NCI-H1930 (cell line): ENCODE data around the gene FANCE.
A peak's percentile ranks its signal among the peaks of the same experiment; 100 is the strongest.

Experiments
- DNase-seq, 2 experiments: peaks; one replicate each; lab custom pipeline; 2025; lab: John Stamatoyannopoulos, UW

The FANCE gene, protein sequence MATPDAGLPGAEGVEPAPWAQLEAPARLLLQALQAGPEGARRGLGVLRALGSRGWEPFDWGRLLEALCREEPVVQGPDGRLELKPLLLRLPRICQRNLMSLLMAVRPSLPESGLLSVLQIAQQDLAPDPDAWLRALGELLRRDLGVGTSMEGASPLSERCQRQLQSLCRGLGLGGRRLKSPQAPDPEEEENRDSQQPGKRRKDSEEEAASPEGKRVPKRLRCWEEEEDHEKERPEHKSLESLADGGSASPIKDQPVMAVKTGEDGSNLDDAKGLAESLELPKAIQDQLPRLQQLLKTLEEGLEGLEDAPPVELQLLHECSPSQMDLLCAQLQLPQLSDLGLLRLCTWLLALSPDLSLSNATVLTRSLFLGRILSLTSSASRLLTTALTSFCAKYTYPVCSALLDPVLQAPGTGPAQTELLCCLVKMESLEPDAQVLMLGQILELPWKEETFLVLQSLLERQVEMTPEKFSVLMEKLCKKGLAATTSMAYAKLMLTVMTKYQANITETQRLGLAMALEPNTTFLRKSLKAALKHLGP

DNA sequence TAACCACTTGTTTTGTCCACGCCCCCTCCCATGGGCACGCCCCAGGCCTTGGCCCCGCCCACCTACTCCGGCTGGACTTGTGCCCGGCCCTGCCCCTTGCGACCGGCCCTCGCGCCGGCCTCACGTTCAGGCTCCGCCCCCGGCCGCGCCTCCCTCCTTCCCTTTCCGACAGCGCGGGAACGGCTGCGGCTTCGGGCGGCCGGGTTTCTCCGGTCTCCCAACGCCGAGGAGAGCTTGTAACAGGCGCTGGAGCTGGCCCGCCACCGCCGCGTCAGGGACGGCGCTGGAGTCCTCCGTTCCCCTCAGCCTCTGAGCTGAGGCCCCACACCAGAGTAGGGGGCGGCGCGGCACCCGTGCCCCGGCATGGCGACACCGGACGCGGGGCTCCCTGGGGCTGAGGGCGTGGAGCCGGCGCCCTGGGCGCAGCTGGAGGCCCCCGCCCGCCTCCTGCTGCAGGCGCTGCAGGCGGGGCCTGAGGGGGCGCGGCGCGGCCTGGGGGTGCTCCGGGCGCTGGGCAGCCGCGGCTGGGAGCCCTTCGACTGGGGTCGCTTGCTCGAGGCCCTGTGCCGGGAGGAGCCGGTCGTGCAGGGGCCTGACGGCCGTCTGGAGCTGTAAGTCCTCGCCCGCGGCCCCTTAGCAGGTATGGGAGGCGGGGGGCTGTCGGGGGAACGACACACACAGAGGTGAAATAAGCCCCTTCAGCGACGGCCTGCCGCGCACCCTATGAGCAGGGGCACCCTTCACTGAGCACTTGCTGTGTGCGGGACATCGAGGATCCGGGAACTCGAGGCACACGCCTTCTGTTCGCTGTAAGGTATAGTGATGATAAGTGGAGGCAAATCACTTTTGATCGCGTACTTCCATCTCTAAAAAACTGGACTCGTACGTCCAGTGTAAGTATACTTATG lies at the start of gene FANCE:
Gene FANCE (plus strand): TSS at position 156 of the 908 bp plus-strand sequence. CDS start 208 bp downstream, at position 364.
- DNase-seq, result peak; percentile 82 to 90

DNA sequence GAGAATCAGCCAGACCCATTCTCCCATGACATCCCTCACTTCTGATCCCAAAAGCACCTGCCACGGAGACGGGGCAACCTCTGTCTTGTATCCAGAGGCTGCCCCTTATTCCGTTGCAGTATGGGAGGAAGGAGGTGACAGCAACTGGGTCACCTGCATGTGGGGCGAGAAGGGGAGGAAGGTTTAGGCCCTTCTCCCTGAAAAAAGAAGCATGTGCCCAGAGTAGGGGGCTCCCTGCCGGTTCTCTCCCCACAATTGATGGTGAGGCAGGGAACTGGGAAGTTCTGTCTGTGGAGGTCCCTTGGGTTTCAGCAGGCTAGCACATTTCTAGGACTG lies 49.3 kb upstream of the FANCE start:
- no peak for DNase-seq

DNA sequence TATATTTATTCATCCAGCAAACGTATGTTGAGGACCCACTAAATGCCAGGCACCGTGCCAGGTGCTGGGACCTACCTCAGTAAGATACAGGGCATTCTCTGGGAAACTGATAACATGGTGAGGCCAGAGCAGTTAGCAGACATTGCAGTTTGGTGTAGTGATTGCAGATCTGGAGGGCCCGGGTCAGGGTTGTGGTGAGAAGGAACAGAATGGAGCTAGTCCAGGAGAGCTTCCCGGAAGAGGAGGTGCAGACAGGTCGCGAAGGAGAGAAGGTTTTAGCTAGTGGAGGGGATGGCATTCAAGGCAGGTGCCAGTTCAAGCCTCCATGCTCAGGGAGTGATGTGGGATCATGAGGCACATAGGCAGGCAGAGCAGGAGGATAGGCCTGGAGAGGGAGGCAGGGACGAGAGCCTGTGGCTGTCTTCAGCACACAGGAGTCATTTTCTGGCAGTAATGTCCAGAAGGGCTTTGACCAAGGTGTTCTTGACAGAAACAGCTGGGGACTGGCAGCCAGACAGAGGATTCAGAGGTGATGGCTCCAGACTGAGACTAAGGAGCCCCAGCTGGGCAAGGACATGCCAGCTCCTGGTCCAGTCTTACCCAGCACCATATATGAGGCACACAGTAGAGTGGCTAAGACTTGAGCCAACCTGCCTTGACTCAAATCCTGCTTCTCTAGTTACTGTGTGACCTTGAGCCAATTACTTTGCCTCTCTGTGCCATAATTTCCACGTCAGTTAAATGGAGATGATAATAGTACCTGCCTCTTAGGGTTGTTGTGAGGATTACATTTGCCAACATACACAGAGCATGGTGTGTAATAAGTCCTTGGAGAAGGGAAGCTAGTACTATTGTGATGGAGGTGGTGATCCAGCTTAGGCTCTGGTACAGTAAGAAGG lies 48.3 kb upstream of the FANCE start:
- DNase-seq, result no peak

DNA sequence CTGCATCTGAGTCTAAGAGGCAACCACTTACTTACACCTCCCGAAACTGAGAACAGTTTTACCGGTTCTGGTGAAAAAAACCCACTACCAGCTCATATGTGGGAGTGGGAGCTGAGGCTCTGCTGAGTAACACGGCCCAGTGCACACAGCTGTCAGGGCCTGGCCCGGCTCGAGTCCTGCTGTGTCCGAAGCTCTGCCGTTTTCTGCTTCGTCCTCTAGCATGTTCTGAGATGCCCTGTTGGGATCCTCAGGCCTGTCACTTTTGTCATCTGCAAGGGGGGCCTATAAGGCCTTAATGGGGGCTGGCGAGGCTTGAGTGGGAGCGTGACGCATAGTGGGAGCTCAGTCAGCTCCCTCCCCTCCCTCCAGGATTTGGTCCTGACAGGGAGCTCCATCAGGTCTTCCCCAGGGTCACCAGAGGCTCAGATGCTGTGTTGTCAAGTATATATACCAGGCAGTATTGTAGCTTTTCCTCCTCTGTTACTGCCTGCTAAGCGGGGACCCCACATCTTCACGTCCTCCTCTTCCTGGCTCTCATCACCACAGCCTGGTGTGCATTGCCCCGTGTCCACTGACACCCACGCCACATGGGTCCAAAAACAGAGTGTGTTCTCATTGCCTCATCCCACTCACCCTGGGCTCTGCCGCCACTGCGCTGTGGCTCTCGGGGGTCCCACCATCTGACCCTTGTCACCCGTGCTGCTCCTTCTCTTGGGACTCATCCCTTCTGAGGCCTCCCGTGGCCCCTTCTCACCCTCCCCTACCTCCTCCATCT lies 45.2 kb upstream of the FANCE start:
- DNase-seq, result no peak

DNA sequence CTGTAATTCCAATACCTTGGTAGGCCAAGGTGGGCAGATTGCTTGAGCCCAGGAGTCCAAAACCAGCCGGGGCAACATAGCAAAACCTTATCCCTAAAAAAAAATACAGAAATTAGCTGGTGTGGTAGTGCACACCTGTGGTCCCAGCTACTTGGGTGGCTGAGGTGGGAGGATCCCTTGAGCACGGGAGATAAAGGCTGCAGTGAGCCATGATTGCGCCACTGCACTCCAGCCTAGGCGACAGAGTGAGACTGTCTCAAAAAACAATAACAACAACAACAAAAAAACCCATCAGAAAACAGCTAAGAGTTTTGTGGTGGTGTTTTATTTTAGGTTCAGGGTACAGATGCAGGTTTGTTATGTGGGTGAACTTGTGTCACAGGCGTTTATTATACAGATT lies 42.9 kb upstream of the FANCE start:
- DNase-seq, result no peak

DNA sequence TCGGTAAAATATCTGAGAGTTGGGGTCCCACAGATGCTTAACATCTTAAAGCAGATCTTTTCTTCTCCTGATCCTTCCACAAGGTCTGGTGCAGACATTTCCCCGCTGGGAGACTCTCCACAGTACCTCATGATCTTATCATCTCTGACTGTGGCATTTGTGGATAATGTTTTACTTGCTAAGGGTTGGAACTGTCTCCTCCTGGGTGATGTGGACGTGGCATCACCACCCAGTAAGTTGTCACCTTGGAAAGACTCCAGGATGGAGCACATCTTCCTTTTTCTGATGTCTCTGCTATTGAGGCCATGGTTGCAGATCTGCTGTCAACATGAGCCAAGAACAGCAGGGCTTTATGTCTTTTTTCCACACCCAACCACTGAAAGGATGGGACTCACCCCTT lies 42.0 kb upstream of the FANCE start:
- no peak for DNase-seq

DNA sequence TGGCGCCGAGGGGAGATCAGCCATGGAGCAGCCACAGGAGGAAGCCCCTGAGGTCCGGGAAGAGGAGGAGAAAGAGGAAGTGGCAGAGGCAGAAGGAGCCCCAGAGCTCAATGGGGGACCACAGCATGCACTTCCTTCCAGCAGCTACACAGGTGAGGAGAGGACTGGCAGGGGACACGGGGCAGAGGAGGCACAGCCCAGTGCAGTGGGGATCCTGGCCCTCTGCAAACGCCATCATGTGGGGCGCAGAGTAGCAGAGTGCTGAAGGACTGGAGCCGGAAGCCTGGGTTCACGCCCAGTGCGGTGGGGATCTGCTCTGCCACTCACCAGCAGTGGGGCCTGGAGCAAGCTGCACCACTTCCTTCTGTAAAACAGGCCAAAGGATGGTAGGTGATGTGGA lies 41.1 kb upstream of the FANCE start:
- DNase-seq, result no peak

DNA sequence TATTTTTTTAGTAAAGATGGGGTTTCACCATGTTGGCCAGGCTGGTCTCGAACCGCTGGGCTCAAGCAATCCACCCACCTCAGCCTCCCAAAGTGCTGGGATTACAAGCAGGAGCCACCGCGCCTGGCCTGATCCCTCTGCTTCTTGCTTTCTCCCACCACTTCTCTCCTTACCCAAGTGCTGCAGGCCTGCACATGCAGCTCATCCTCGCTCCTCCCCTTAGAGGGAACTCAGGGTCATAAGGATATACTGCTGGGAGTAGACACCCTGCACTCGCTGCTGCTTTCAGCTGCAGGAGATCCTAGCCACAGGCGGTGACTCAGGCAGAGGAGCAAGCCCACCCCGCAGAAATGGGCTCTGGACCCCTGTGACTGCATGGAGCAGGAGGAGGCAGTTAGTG lies 40.0 kb upstream of the FANCE start:
- DNase-seq, result no peak

DNA sequence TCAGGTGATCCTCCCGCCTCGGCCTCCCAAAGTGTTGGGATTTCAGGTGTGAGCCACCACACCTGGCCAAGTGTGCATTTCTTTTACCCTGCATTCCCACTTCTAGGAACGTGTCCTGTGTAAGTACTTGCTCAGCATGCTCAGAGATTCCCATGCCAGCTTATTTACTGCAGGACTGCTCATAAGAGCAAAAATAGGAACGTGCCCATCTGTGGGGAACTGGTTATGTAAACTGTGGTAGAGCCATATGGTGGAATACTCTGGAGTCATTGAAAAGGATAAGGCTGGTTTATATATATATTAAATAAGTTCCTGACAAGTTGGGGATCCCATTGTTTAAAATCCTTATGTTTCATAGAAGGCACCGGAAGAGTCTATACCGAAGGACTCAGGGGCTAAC lies 38.2 kb upstream of the FANCE start:
- no peak for DNase-seq

DNA sequence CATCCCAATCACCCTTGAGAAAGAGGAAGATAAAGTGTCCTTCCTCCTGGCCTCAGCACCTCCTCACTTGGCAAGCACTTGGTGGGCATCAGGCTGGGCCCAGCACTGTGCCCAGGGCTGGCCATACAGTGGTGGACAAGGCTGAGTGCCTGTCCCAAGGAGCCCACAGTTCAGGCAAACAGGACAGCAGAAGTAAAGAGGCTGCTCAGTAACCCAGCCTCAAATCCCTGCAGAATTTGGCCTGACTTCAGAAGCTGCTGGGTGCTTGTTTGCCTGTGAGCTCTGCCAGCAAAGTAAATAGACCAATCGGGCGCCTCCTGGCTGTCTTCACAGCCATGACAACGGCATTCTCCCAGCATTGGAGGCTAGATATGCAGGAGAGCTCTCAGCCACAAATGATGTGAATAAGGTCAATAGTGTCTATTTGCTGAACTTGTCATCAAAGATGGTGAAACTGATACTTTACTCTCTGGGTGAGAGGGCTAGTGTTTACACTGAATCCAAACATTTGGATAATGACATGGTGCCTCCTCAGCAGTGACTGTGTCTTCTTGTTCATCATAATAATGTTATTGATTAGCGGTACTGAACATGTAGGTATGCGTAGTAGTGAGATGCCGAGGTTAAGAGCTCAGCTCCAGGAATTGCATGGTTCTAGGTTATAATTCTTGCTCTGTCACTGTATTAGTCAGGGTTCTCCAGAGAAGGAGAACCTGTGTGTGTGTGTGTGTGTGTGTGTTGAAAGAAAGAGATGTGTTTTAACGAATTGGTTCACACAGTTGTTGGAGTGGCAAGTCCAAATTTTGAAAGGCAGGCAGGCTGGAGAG lies 36.9 kb upstream of the FANCE start:
- no peak for DNase-seq

DNA sequence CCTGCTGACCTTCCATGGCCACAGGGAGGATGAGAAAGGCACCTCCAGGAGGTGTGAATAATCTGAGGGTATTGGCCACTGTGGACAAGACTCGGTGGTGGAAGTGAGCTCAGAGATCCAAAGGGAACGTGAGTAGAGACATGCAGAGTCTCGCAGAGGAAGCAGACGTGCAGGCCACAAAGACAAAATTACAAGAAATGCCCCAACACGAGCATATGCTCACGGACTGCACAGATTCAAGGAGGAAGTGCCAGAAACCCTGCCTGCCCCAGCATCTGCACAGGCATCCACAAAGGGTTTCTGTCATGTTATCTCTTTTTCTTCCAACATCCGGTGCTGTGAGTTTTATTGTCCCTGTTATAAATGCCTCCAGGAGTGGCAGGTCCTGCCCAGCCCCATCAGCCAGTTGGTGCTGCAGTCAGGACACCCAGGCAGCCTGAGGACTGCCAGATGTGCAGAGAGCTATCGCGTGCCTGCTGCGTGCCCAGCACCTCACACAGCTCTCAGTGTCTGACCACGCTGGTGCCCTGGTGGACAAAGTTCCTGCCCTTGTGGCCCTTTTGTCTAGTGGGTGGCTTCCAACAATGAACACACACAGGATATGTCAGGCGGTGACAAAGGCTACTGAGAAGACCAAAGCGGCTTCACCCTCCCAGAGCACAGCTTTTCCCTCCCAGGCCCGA lies 34.0 kb upstream of the FANCE start:
- DNase-seq, result no peak

DNA sequence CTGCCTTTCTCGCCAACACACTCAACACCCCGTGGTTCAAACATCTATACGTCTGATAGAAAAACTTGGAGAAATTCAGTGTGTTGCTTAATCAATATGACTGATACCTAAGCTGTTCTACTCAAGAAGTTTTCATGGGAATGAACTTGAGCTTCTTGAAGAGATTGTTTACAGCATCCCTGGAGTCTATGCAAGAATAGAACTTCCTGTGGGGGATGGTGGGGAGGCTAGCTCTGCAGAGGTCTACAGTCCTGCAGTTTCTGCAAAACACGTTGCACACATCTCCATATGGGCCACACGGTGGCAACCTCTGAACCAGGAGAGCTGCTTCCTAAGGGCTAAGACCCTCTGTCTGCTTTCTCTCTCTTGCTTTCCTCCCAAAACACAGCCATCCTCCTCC lies 32.7 kb upstream of the FANCE start:
- DNase-seq, result peak in 1 of 2 experiments; percentile 7

DNA sequence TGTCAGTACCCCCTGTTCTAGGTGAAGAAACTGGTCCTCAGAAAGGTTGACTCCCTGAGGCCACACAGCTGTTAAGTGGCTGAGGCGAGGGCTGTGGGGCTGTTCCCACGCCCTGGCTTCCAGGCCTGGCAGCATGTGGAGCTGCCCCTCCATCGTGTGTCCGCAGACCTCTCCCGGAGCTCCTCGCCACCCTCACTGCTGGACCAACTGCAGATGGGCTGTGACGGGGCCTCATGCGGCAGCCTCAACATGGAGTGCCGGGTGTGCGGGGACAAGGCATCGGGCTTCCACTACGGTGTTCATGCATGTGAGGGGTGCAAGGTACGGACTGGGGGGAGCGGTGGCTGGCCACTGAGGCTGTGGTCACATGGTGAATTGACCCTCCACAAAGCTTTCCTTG lies 32.2 kb upstream of the FANCE start:
- no peak for DNase-seq

DNA sequence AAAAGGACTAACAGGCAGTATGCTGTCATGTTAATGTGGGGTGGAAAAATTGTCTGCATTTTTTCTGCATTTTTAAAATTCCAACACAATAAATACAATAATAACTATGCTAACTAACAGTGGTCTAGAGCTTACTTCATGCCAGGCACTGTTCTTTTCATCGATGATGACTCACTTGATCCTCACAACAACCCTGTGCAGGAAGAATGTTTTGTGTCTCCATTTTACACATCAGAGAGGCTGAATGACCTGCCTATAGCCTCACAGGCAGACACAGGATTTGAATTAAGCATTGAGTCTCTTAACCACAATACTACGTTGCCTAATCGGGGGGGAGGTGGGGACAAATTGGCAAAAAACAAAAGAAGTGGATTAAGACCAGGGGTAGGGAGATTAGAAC lies 26.9 kb upstream of the FANCE start:
- DNase-seq, result no peak

DNA sequence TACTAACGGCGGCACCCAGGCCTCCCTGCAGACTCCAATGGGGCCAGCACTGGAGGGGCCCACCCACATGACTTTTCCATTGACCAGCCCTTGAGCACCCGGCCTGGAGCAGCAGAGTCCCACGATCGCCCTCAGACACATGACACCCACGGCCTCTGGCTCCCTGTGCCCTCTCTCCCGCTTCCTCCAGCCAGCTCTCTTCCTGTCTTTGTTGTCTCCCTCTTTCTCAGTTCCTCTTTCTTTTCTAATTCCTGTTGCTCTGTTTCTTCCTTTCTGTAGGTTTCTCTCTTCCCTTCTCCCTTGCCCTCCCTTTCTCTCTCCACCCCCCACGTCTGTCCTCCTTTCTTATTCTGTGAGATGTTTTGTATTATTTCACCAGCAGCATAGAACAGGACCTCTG lies 26.1 kb upstream of the FANCE start:
- DNase-seq, result no peak

DNA sequence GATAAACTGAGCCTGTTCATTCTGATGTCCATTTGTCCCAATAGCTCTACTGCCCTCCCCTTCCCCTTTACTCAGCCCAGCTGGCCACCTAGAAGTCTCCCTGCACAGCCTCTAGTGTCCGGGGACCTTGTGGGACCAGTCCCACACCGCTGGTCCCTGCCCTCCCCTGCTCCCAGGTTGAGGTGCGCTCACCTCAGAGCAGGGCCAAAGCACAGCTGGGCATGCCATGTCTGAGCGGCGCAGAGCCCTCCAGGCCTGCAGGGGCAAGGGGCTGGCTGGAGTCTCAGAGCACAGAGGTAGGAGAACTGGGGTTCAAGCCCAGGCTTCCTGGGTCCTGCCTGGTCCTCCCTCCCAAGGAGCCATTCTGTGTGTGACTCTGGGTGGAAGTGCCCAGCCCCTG lies 24.7 kb upstream of the FANCE start:
- no peak for DNase-seq

DNA sequence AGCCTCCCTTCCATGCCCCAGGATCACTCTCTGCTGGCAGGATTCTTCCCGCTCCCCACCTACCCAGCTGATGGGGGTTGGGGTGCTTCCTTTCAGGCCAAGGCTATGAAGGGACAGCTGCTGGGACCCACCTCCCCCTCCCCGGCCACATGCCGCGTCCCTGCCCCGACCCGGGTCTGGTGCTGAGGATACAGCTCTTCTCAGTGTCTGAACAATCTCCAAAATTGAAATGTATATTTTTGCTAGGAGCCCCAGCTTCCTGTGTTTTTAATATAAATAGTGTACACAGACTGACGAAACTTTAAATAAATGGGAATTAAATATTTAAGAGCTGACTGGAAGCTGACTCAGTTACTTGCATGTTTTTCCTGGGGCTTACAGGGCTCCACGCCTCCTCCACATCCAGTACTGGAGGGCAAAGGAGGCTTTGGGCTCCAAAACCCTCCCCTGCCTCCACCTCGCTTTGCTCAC lies 24.3 kb upstream of the FANCE start:
- DNase-seq, result no peak

DNA sequence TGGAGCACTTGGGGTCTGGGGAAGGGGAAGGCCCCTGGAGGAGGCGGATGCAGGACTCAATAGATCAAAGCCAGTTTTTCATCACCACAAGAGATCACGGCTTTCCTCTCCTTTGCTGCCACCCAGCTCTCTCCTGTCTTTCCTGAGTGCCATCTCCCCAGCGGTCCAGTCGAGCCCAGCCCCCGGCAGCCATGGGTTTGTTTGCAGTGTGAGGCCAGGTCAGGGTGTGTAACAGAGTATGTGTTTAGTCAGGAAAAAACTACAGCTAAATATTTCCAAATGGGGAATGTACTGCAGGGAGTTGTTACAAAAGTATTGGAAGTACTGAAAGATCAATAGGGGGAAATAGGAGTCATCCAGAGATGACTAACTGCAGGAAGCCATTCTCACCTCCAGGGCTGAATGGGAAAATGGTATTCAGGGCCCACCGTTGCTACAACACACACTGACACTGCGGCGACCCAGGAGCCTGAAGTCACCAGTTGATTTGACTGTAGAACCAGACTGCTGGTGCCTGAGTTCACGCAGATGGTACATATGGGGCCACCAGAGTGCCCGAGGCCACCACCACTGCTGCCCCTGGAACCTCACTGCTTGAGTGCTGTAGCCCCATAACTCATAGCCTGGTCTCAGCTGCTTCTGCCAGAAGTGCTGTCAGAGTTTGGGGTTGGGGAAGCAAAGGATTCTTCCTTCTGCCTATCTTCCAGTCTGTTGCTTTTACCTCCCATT lies 23.6 kb upstream of the FANCE start:
- DNase-seq, result no peak

DNA sequence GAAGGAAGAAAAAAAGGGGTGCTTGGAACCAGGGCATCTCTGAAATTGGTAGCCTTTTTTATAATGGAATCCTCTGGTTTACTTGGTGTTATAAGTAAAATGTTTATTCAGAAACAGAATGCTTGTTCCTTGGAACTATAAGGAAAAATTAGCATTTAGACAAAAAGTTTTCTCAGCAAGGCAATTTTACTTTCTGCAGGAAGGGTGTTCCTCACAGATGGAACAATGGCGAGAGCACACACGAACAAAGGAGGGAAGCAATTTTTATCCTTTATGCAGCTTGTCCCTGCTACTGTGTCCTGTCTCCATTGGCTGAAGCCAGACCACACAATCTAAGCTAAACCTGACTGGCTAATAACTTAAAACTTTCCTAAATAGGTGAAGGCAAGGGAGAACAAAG lies 22.7 kb upstream of the FANCE start:
- DNase-seq, result no peak
